HepG2 (cell line): ENCODE results near the gene MADCAM1. TPM values are rescaled to one million over a fixed set of nuclear protein-coding genes. Genes with fewer than 3 reads are reported as not detected.

Experiments
- ATAC-seq: fragments of 200-7000 bp; cut with Tn5 transposase; 3 replicates; pipeline ENCODE4 v1.9.1; 2020; ENCODE audit warnings: mild to moderate bottlenecking, moderate library complexity
- BruUV-seq: library from RNA; stranded (reverse); fragments of 400-500 nt; replicated peaks from 2 replicates; lab custom pipeline; 2021; lab: Mats Ljungman, UMichigan
- CTCF ChIA-PET: fragments of 300-600 bp; formaldehyde crosslinking; extraction: SDS; loops from one replicate; lab custom pipeline; 2021; ENCODE audit warnings: low total read pairs, inconsistent platforms, low intra/inter-chr PET ratio; lab: Yijun Ruan, JAX
- POLR2A ChIA-PET: fragments of 350-600 bp; sonication (Branson Sonifier 250); formaldehyde crosslinking; loops from one replicate; lab custom pipeline; 2020; ENCODE audit warnings: antibody characterized with exemption, inconsistent platforms; lab: Yijun Ruan, JAX
- DNase-seq: peaks from one replicate; pipeline ENCODE4 v3.0.0-alpha.2; 2015; ENCODE audit warnings: low spot score
- FAIRE-seq: peaks from 3 replicates; lab custom pipeline; 2011; peaks lifted over from hg19 to GRCh38; lab: Jason Lieb, UNC
- H2AFZ ChIP-seq: one replicate; pipeline ENCODE4 v1.6.1; 2011; ENCODE audit warnings: low read length, inconsistent platforms
- H3K27ac ChIP-seq: fragments of 300-600 bp; 3 replicates; pipeline ENCODE4 v1.8.0; 2011; ENCODE audit warnings: mixed run types, mild to moderate bottlenecking, mixed read lengths, low read length, inconsistent platforms; ENCODE audit not compliant: insufficient read depth; ENCODE audit errors: extremely low read length
- H3K27me3 ChIP-seq, 2 experiments: fragments of 200-600 bp in 1 of 2; 2 replicates in 1 of 2; 3 replicates in 1 of 2; pipeline versions ENCODE4 v1.6.0 to v1.8.0; 2011; ENCODE audit warnings: low read length in 2 of 2, mild to moderate bottlenecking in 2 of 2, moderate library complexity in 2 of 2, inconsistent platforms in 1 of 2; ENCODE audit not compliant: insufficient read depth in 2 of 2, control insufficient read depth in 1 of 2
- H3K36me3 ChIP-seq, 2 experiments: fragments of 200-600 bp in 1 of 2; replicated peaks in 1 of 2; 2 replicates in 1 of 2; 3 replicates in 1 of 2; pipeline versions ENCODE4 v1.5.1 to v1.8.0; 2011; ENCODE audit warnings: low read length in 2 of 2, inconsistent platforms in 1 of 2; ENCODE audit not compliant: insufficient read depth in 2 of 2, control insufficient read depth in 1 of 2
- H3K4me1 ChIP-seq: 2 replicates; pipeline ENCODE4 v1.5.1; 2012; ENCODE audit warnings: low read length, inconsistent platforms; ENCODE audit not compliant: insufficient read depth
- H3K4me2 ChIP-seq: 2 replicates; pipeline ENCODE4 v1.6.0; 2011; ENCODE audit warnings: low read depth, low read length, inconsistent platforms
- H3K4me3 ChIP-seq, 3 experiments: fragments of 200-600 bp in 1 of 3; sonication (generic), shearing (Covaris generic) in 1 of 3; replicated peaks in 1 of 3; 2 replicates each; pipeline ENCODE4 v1.5.1; 2011 to 2016; ENCODE audit warnings: low read length in 3 of 3, inconsistent platforms in 2 of 3, low read depth in 2 of 3, mild to moderate bottlenecking in 2 of 3, control low read depth in 1 of 3, mixed read lengths in 1 of 3; ENCODE audit not compliant: insufficient read depth in 1 of 3
- H3K79me2 ChIP-seq: one replicate; pipeline ENCODE4 v1.6.1; 2011; ENCODE audit warnings: low read length, inconsistent platforms; ENCODE audit not compliant: insufficient read depth
- H3K9ac ChIP-seq: 2 replicates; pipeline ENCODE4 v1.6.0; 2011; ENCODE audit warnings: mild to moderate bottlenecking, low read depth, low read length, inconsistent platforms; ENCODE audit not compliant: insufficient read depth
- H3K9me3 ChIP-seq: 2 replicates; pipeline ENCODE4 v1.5.1; 2012; ENCODE audit warnings: mild to moderate bottlenecking, low read length
- H4K20me1 ChIP-seq: 2 replicates; pipeline ENCODE4 v1.6.0; 2011; ENCODE audit warnings: inconsistent platforms, mild to moderate bottlenecking, low read length, moderate library complexity; ENCODE audit not compliant: insufficient read depth
- AGO2 ChIP-seq: fragments of 200-400 bp; formaldehyde crosslinking; optimal IDR thresholded peaks from 2 replicates; pipeline ENCODE3; 2017; ENCODE audit warnings: mild to moderate bottlenecking, low read depth, low read length, moderate library complexity
- JUNB ChIP-seq: sonication (generic); formaldehyde crosslinking; IDR thresholded peaks from 2 replicates; pipeline ENCODE4 v1.8.0; 2022; ENCODE audit warnings: missing genetic modification reagents, mild to moderate bottlenecking, borderline replicate concordance
- KDM6A ChIP-seq: IDR thresholded peaks from 2 replicates; pipeline ENCODE4 v1.6.1; 2016; ENCODE audit warnings: low read depth
- MED8 ChIP-seq: sonication (generic); formaldehyde crosslinking; IDR thresholded peaks from 2 replicates; pipeline ENCODE4 v1.8.1; 2023; ENCODE audit warnings: mild to moderate bottlenecking, missing genetic modification reagents; ENCODE audit not compliant: insufficient replicate concordance
- RBFOX2 ChIP-seq: fragments of 200-400 bp; formaldehyde crosslinking; IDR thresholded peaks from 2 replicates; pipeline ENCODE4 v1.6.1; 2017; ENCODE audit warnings: low read depth, mild to moderate bottlenecking, low read length
- ZFAT ChIP-seq: sonication (generic); formaldehyde crosslinking; conservative IDR thresholded peaks from 2 replicates; pipeline ENCODE4 v1.8.1; 2023; ENCODE audit warnings: missing genetic modification reagents, inconsistent platforms
- ZNF343 ChIP-seq: sonication (generic); formaldehyde crosslinking; IDR thresholded peaks from 2 replicates; pipeline ENCODE4 v1.4.0; 2020; ENCODE audit warnings: mild to moderate bottlenecking, missing genetic modification reagents
- WGBS: methylation state at CpG from one replicate; pipeline ENCODE4 v1.1.6; 2017; ENCODE audit warnings: low lambda C conversion rate; 5-methylcytosine and 5-hydroxymethylcytosine counted together
- in situ Hi-C: cut with HindIII; loops from 2 replicates; pipeline ENCODE4 v1.10.0; 2017; ENCODE audit warnings: low pct_unique_long_range_greater_than_20kb; ENCODE audit not compliant: extremely low pct_ligation_motif_present
- intact Hi-C: fragments of 100-400 bp; cut with micrococcal nuclease; formaldehyde crosslinking; loops from one replicate; pipeline ENCODE4 v1.10.0; 2022; ENCODE audit not compliant: unreplicated experiment
- polyA plus RNA-seq, 8 experiments: library from polyadenylated mRNA; depleted of rRNA in 3 of 8; stranded (reverse) in 7 of 8; unstranded in 1 of 8; fragments of >200 nt; fragmentation: Illumina TruSeq in 4 of 8; extraction: Trizol in 4 of 8; gene quantifications; 2 replicates each; pipeline versions ENCODE4 v1.2.1 to v1.2.3, GENCODE V29; 2011 to 2016; ENCODE audit warnings: low read depth in 4 of 8, missing spikeins in 1 of 8, mixed read lengths in 1 of 8; ENCODE audit not compliant: insufficient read depth in 1 of 8
- total RNA-seq, 5 experiments: library from RNA; depleted of rRNA; stranded (reverse); fragments of >200 nt; fragmentation: Illumina TruSeq; extraction: Trizol; gene quantifications; 2 replicates each; pipeline ENCODE4 v1.2.3, GENCODE V29; 2016; ENCODE audit warnings: low read depth in 1 of 5
- TF ChIP-seq, protein P1 (sequence below): sonication (generic); formaldehyde crosslinking; IDR thresholded peaks from 2 replicates; pipeline ENCODE4 v1.9.0; 2022; ENCODE audit warnings: missing genetic modification reagents, mild to moderate bottlenecking, borderline replicate concordance
- TF ChIP-seq, protein P2 (sequence below): sonication (generic); formaldehyde crosslinking; IDR thresholded peaks from 2 replicates; pipeline ENCODE4 v1.5.1; 2020; ENCODE audit warnings: missing genetic modification reagents, mild to moderate bottlenecking, borderline replicate concordance
- TF ChIP-seq, protein P3 (sequence below): sonication (generic); formaldehyde crosslinking; IDR thresholded peaks from 2 replicates; pipeline ENCODE4 v1.4.0; 2020; ENCODE audit warnings: mild to moderate bottlenecking, missing genetic modification reagents

MADCAM1 gene
- total and polyA plus RNA-seq, 2 of the 13 experiments (the other 11 are each of a cell fraction or from before 2014, with no cell fraction given): 0.29 to 0.33 TPM

DNA sequence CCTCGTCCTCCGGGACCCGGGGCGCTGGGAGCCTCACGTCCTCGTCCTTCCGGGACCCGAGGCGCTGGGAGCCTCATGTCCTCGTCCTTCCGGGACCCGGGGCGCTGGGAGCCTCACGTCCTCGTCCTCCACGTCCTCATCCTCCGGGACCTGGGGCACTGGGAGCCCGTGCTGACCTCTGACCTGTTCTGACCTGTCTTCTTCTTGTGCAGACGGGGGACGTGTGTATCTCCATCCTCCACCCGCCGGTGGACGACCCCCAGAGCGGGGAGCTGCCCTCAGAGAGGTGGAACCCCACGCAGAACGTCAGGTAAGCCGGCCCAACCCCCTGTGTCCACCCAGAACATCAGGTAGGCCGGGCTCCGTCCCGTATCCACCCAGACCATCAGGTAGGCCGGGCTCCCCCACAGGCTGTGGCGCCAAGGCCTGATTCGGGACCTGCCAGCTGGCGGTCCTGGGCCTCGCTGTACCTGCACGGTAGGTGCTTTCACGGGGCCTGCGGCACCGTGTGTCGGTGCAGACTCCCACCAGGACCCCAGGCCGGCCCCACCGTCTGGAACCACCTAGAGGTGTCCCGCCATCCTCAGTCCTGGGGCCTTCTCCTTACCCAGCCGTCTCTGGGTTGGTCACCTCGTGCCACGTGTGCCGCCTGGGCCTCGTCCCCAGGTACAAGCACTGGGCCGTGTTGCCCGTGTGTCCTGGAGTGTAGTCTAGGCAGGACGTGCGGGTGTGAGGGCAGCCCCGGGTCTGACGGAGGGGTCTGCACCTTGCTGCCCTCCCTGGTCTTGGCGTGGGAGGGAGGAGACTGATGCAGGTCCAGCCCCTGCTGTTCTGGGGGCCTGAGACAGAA lies 40.0 kb downstream of the MADCAM1 start:
- 97% methylated on average over 43 of the region's 55 CpGs for WGBS
- TF ChIP-seq ZFAT (no peak), AGO2 (peak; percentile 27), JUNB (CRISPR knock-in tag) (no peak), KDM6A (CRISPR knock-in tag) (no peak), RBFOX2 (peak; percentile 61), ZNF343 (CRISPR knock-in tag) (no peak), MED8 (CRISPR knock-in tag) (no peak)
- TF ChIP-seq, protein P1, sequence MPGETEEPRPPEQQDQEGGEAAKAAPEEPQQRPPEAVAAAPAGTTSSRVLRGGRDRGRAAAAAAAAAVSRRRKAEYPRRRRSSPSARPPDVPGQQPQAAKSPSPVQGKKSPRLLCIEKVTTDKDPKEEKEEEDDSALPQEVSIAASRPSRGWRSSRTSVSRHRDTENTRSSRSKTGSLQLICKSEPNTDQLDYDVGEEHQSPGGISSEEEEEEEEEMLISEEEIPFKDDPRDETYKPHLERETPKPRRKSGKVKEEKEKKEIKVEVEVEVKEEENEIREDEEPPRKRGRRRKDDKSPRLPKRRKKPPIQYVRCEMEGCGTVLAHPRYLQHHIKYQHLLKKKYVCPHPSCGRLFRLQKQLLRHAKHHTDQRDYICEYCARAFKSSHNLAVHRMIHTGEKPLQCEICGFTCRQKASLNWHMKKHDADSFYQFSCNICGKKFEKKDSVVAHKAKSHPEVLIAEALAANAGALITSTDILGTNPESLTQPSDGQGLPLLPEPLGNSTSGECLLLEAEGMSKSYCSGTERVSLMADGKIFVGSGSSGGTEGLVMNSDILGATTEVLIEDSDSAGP (CRISPR knock-in tag): no peak
- TF ChIP-seq, protein P2, sequence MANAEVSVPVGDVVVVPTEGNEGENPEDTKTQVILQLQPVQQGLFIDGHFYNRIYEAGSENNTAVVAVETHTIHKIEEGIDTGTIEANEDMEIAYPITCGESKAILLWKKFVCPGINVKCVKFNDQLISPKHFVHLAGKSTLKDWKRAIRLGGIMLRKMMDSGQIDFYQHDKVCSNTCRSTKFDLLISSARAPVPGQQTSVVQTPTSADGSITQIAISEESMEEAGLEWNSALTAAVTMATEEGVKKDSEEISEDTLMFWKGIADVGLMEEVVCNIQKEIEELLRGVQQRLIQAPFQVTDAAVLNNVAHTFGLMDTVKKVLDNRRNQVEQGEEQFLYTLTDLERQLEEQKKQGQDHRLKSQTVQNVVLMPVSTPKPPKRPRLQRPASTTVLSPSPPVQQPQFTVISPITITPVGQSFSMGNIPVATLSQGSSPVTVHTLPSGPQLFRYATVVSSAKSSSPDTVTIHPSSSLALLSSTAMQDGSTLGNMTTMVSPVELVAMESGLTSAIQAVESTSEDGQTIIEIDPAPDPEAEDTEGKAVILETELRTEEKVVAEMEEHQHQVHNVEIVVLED (CRISPR knock-in tag): no peak
- TF ChIP-seq, protein P3, sequence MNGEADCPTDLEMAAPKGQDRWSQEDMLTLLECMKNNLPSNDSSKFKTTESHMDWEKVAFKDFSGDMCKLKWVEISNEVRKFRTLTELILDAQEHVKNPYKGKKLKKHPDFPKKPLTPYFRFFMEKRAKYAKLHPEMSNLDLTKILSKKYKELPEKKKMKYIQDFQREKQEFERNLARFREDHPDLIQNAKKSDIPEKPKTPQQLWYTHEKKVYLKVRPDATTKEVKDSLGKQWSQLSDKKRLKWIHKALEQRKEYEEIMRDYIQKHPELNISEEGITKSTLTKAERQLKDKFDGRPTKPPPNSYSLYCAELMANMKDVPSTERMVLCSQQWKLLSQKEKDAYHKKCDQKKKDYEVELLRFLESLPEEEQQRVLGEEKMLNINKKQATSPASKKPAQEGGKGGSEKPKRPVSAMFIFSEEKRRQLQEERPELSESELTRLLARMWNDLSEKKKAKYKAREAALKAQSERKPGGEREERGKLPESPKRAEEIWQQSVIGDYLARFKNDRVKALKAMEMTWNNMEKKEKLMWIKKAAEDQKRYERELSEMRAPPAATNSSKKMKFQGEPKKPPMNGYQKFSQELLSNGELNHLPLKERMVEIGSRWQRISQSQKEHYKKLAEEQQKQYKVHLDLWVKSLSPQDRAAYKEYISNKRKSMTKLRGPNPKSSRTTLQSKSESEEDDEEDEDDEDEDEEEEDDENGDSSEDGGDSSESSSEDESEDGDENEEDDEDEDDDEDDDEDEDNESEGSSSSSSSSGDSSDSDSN (CRISPR knock-in tag): no peak

More for the DNA sequence above, 40.0 kb downstream of the MADCAM1 start:
- H3K4me2 ChIP-seq: no peak overlapping the region
- H3K27ac ChIP-seq: no peak overlapping the region
- ATAC-seq (no peak), FAIRE-seq (no peak), DNase-seq (no peak)
- H3K4me3 ChIP-seq: no peak overlapping the region
- ChIA-PET CTCF (no interaction called here), POLR2A (interaction anchor here (1.7 kb wide), 1 partner anchor 20 kb away, joined by 5 read pairs; no protein-coding TSS in a partner anchor)
- H3K9me3 ChIP-seq: no peaks in the 10 kb centered on the region
- peaks cover 14 to 40% of the 10 kb centered on the region in 2 experiments; a peak in 4 of 5 replicates for H3K36me3 ChIP-seq
- no peak overlapping the region for H2AFZ ChIP-seq
- peaks cover 27% of the 10 kb centered on the region; the same call in 1 of the 2 replicates for H4K20me1 ChIP-seq
- intact Hi-C loops: no loop called here
- BruUV-seq: no TSS peak
- peaks cover 37% of the 10 kb centered on the region for H3K79me2 ChIP-seq
- peaks cover 23% of the 10 kb centered on the region for H3K4me1 ChIP-seq
- in situ Hi-C loops: no loop called here
- no peaks in the 10 kb centered on the region for H3K27me3 ChIP-seq
- H3K9ac ChIP-seq: no peak overlapping the region
